Large intestine (tissue), 3 donors: ENCODE measurements around the gene TMEM185B. TPM values are rescaled to one million over a fixed set of nuclear protein-coding genes. Genes with fewer than 3 reads are reported as not detected.

Source experiments
- DNase-seq, 2 donors: peaks; one replicate each; pipeline versions ENCODE4 v3.0.0 to v3.0.0-alpha.2; 2013
- H3K27ac ChIP-seq: one replicate; pipeline ENCODE4 v1.5.1; 2013; ENCODE audit warnings: low read length
- H3K27me3 ChIP-seq: 2 replicates; pipeline ENCODE4 v1.6.1; 2013; ENCODE audit warnings: low read length; ENCODE audit not compliant: control insufficient read depth, insufficient read depth
- H3K36me3 ChIP-seq: 2 replicates; pipeline ENCODE4 v1.6.1; 2013; ENCODE audit warnings: low read length; ENCODE audit not compliant: control insufficient read depth, insufficient read depth
- H3K4me1 ChIP-seq: one replicate; pipeline ENCODE4 v1.6.1; 2013; ENCODE audit warnings: low read length; ENCODE audit not compliant: control insufficient read depth, insufficient read depth
- H3K4me3 ChIP-seq: one replicate; pipeline ENCODE4 v1.5.1; 2013; ENCODE audit warnings: low read length
- H3K9me3 ChIP-seq: one replicate; pipeline ENCODE4 v1.6.1; 2013; ENCODE audit warnings: mild to moderate bottlenecking, low read depth, low read length, moderate library complexity; ENCODE audit not compliant: control insufficient read depth
- WGBS: methylation state at CpG from one replicate; pipeline ENCODE4 v1.1.5; 2013; ENCODE audit warnings: low lambda C conversion rate; ENCODE audit not compliant: insufficient coverage; 5-methylcytosine and 5-hydroxymethylcytosine counted together
- polyA plus RNA-seq: library from polyadenylated mRNA; unstranded; fragments of 120-200 nt; gene quantifications from one replicate; pipeline ENCODE4 v1.2.1, GENCODE V29; 2013

The TMEM185B gene
- polyA plus RNA-seq, 1 donor: 26.2 TPM

DNA sequence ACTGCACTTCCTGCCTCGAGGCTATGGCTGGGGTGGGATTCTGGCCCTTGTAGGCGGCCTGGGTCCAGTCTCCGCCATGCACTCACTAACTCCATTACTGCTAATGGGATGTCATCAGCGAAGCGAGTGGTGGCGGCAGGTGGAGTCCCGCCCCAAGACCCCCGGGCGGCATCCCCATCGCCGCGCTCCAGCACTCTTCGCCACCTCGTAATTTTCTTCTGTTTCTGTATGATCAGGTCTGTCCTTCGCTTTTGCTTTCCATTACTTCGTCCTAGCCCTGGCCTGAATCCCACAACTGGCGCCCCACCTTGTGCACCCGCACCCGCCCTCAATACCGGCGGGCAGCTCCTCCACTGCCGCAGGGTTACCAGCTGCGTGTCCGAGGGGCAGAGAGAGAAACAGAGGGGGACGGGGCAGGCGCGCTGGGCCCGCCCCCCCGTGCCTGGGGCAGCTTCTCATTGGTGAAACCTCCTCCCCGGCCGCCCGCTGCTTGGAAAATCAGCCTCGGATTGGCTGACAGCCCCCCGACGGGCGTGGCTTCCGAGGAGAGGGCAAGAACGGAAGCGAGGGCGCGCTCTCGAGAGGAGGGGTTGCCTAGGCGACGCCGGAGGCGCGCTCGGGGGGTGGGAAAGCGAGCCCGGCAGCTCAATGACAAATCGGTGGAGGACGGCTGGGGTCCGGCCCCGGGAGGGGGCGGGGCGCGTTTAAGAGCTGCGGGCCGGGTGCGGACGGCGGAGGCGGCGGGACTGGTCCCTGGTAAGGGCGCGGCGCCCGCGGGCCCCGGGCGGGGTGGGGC lies 29.2 kb upstream of the TMEM185B start, which contains the start of gene RALB:
TSS of gene RALB (plus strand) at position 628 of the 796 bp plus-strand sequence. CDS start 25,813 bp downstream, outside the sequence.
- peak; percentile 99 to 100 for DNase-seq
- peaks cover 29% of the 10 kb centered on the region for H3K4me1 ChIP-seq
- WGBS: no CpG with 5 or more reads among the region's 71 CpGs
- no peaks in the 10 kb centered on the region for H3K27me3 ChIP-seq
- H3K27ac ChIP-seq: peak within 1 kb of the TSS; percentile 97
- no peaks in the 10 kb centered on the region for H3K36me3 ChIP-seq
- no peaks in the 10 kb centered on the region for H3K9me3 ChIP-seq
- H3K4me3 ChIP-seq: peak within 1 kb of the TSS; percentile 95

DNA sequence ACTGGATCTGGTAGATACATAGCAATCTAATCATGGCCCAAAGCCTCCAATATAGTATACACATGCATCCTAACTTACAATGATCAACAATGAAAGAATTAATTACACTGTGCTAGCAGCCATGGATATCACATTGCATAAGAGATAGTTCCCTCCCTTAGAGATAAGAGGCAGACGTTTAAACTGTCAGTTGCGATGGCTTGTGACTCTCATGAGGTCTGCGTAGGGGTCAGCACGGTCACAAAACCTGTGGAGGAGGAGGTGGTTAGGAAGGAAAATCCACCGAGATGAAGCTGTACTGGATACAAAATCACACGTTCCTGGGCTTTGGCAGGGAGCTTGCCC lies 28.7 kb upstream of the TMEM185B start:
- peak; percentile 67 to 81 for DNase-seq
- Histone ChIP-seq H3K4me3 (peak overlapping the region; percentile 95), H3K4me1 (peaks cover 34% of the 10 kb centered on the region), H3K36me3 (no peaks in the 10 kb centered on the region), H3K9me3 (no peaks in the 10 kb centered on the region), H3K27ac (peak overlapping the region; percentile 92), H3K27me3 (no peaks in the 10 kb centered on the region)
- WGBS: no CpG with 5 or more reads among the region's 6 CpGs

DNA sequence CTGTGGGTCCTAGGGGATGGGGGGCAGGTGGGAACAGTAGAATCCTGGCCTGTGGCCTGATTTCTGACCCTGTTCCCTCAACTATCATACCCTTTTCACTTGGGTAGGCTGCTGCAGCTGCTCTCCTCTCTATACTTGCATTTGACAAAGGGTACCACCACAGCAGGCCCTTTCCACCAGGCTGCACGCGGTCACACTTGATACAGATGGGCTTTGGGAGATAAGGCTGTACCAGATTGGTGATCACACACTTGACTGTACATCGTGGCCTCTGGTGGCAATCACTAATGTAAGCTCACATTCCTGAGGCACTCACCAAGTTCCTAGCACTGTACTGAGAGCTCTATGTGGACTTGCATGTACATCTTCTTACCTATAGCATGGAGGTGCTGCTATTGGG lies 27.9 kb upstream of the TMEM185B start:
- H3K36me3 ChIP-seq: no peaks in the 10 kb centered on the region

DNA sequence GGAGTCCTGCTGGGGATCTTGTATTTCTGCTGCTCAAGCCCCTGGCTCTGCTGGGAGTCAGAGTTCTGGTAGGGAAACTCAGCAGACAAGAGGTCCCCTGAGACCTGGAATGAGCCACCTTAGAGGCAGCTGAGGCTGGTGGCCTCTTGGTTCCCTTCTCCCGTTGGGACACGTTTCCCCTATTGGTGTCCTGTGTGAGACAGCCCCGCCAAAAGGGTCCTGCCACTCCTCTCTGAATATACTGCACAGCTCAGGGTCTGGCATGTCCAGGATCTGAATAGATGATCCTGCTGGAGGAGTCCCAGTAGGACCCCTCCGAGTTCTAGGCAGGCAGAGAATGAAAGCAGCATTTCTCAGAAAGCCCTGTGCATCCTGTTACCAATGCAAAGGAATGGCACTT lies 27.4 kb upstream of the TMEM185B start:
- Histone ChIP-seq H3K27ac (peak overlapping the region; percentile 92), H3K9me3 (no peaks in the 10 kb centered on the region), H3K27me3 (no peaks in the 10 kb centered on the region), H3K4me3 (no peak overlapping the region), H3K36me3 (no peaks in the 10 kb centered on the region), H3K4me1 (peaks cover 42% of the 10 kb centered on the region)
- DNase-seq: no peak
- WGBS: no CpG with 5 or more reads among the region's 4 CpGs

More for the DNA sequence above, 27.9 kb upstream of the TMEM185B start:
- no peak for DNase-seq
- H3K27ac ChIP-seq: peak overlapping the region; percentile 92
- no CpG with 5 or more reads among the region's 3 CpGs for WGBS
- H3K9me3 ChIP-seq: no peaks in the 10 kb centered on the region
- H3K4me3 ChIP-seq: no peak overlapping the region
- peaks cover 41% of the 10 kb centered on the region for H3K4me1 ChIP-seq
- no peaks in the 10 kb centered on the region for H3K27me3 ChIP-seq

DNA sequence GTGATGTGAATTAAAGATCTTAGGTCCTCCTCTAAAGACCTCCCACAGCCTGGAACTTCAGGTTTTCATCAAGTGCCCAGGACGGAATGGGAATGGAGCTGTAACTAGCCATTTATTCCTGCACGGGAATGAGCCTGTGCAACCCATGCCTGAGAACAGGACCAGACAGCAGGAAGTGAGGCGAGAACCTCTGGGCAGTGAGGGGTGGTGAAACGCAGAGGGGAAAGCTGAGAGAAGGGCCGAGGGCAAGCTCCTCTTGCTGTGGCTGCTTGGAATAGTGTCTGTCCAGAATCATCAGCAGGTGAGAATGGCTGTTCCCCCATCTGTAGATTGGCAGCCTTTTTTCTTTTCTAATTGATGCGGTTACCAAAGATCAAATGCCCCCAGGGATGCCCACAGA lies 24.7 kb upstream of the TMEM185B start:
- no peak overlapping the region for H3K27ac ChIP-seq
- no peak overlapping the region for H3K4me3 ChIP-seq
- no peak for DNase-seq
- H3K27me3 ChIP-seq: no peaks in the 10 kb centered on the region
- peaks cover 4% of the 10 kb centered on the region for H3K9me3 ChIP-seq
- H3K36me3 ChIP-seq: no peaks in the 10 kb centered on the region
- no CpG with 5 or more reads among the region's 6 CpGs for WGBS
- peaks cover 56% of the 10 kb centered on the region for H3K4me1 ChIP-seq

DNA sequence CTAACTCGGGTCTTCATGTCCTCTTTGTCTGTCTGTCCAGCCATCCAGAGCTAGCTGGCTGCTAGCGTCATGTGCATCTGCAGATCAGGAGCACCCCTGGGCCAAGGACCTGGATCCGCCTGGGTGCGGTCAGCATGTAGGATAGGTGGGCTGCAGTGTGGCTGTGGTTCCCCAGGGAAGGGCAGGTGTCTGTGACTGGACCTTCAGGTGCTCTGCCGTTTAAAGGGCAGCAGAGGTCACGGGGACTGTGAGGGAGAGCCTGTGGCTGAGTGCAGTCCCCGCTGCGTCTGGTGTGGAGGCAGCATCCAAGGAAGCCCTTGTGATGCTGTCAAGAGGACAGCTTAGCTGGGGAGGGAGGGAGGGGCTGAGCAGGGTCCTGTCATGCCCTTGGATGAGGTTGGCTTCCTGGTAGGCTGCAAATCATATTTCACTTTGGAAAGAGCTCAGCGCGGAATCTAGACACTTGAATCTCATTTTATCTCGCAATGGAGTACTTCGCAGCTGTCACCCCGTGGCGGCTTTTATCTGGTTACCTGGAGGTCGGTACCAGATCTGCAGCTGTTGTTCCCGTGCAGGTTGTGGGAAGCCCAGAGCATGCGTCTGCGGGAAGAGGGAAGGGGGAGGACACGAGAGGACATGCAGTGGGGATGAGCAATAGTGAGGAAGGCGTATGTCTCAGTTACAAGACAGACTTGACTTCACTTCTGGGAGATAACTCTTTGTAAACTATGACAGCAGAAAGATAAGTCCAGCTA lies 23.5 kb upstream of the TMEM185B start:
- Histone ChIP-seq H3K9me3 (peaks cover 4% of the 10 kb centered on the region), H3K27me3 (no peaks in the 10 kb centered on the region), H3K27ac (peak overlapping the region; percentile 81), H3K36me3 (no peaks in the 10 kb centered on the region), H3K4me3 (no peak overlapping the region), H3K4me1 (peaks cover 59% of the 10 kb centered on the region)
- DNase-seq: peak in 1 of 2 donors; percentile 60
- no CpG with 5 or more reads among the region's 20 CpGs for WGBS

DNA sequence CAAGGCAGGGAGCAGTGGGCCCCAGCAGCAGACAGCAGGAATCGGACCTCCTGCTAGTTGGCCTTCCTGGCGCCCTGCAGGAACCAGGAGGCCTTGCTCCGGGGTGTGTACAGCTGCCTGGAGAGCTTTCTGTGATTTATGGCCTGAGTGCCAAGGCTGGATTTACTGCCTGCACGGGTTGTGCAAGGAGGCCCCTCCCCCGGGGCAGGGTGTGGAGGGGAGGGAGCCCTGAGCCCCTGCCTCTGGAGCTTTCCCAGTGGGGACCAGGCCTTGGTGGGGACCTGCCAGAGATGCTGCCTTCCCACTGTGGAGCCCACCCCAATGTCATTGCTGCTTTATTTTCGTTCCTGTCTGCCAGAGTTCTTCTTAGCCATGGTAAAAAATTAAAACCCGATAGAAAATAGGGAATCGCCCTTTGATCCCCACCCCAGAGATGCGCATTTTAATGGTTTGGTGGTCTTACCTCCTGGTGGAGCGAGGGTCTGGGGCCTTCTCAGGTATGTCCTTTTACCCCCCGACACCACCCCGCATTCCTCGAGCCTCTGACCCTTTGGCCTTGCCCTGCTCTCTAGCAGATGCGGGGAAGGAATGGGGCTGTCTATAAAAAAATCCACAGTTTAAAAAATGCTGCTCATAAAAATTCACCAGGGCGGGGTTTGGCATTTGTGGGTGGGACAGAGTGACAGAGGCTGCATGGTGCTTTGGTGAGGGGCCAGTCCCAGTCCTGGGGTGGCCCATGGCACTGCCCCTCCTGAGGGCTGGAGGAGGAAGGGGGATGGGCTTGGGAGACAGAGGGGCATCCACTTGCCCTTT lies 22.5 kb upstream of the TMEM185B start:
- Histone ChIP-seq H3K27me3 (no peaks in the 10 kb centered on the region), H3K27ac (peak overlapping the region; percentile 81), H3K36me3 (no peaks in the 10 kb centered on the region), H3K4me3 (no peak overlapping the region), H3K9me3 (peaks cover 4% of the 10 kb centered on the region), H3K4me1 (peaks cover 49% of the 10 kb centered on the region)
- no CpG with 5 or more reads among the region's 15 CpGs for WGBS
- peak; percentile 96 to 98 for DNase-seq

DNA sequence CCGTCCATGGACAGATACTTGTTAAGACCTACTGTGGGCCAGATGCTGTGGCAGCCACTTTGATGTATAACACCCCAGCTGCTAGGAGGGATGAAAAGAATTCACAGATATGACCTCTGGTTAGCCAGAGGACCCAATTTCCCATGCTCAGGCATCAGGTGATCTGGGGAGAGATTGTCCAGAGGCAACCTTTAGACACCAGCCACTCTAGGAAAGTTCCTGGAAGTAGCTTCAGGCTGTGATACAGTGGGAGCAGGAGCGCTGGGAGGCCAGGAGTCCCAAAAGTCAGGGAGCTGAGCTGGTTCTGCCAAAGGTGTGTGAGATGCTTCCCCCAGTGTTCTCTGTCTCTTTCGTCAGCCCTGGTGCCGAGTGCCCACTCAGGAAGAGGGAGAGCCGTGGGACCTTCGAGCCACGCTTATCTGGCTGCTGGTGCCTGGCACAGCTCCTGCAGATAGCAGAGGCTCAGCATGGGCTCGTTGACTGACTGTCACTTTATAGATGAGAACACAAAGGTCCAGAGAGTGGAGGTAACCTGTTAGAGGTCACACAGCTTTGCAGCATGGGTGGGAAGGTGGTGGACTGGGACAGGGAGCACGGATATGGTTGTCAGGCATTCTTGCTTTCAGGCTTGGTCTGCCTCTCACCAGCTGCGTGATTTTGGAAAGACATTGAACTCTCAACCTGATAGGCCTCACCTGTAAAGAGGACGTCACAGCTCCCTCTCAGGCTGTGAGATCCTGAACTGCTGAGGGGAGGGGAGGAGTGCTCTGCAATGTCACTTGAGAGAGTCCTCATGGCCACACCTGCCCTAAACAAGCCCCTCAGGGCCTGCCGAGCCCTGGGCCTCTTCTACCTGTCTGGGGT lies 21.7 kb upstream of the TMEM185B start:
- Histone ChIP-seq H3K4me3 (no peak overlapping the region), H3K4me1 (peaks cover 54% of the 10 kb centered on the region), H3K27ac (peak overlapping the region; percentile 81), H3K36me3 (no peaks in the 10 kb centered on the region), H3K27me3 (no peaks in the 10 kb centered on the region), H3K9me3 (peaks cover 4% of the 10 kb centered on the region)
- WGBS: no CpG with 5 or more reads among the region's 12 CpGs
- peak; percentile 64 to 85 for DNase-seq

DNA sequence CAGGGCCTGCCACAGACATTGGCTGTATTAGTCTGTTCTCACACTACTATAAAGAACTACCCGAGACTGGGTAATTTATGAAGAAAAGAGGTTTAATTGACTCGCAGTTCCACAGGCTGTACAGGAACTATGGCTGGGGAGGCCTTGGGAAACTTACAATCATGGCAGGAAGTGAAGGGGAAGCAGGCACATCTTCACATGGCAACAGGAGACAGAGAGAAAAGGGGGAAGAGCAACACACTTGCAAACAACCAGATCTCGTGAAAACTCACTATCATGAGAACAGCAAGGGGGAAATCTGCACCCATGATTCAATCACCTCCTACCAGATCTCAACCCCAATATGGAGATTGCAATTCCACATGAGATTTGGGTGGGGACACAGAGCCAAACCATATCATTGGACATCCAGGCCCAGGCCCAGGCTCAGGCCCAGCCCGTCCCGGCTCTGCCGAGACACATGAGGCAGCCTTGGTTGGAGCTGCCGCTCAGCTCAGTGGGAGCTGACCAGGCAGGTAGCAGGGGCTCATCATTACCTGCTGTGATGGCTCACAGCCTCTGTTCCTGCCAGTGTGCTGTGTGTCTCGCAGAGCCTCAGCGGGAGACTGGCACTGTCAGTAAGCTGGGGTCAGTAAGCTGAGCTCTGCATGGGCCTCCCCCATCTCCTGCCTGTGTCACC lies 20.8 kb upstream of the TMEM185B start:
- Histone ChIP-seq H3K36me3 (no peaks in the 10 kb centered on the region), H3K4me3 (no peak overlapping the region), H3K4me1 (peaks cover 62% of the 10 kb centered on the region), H3K27me3 (no peaks in the 10 kb centered on the region), H3K9me3 (peaks cover 4% of the 10 kb centered on the region), H3K27ac (peak overlapping the region; percentile 81)
- DNase-seq: no peak
- WGBS: 80% methylated on average over 1 of the region's 9 CpGs
